ENCODE measurements around the gene RAPGEF6.
"Not testable (repeated sequence)": the region's sequence is repeated elsewhere in the genome, so short reads cannot be mapped to it uniquely, and the experiment has no call there.

The RAPGEF6 gene

DNA sequence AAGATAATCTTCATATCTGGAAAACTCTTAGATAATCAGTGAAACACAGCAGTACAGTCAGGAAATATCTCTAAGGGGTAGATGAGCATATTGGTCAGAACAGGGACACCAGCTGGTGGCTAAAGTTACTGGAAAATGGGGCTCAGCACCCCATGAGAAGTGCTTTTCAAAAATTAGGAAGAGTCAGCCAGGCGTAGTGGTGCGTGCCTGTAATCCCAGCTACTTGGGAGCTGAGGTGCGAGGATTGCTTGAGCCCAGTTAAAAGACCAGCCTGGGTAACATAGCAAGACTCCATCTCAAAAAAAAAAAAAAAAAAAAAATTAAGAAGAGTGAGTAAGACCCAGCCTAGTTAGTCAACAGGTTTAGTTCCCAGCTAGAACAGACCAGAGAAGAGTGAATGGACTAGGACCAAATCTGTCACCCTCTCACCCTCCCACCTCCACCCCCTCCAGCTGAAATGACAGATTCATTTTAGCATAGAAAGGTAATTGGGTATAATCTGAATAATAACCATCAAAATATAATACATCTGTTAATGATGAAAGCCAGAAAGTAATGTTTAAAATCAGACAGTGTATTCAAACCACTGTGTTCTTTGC lies 250.3 kb downstream of the RAPGEF6 start:
- DNase-seq (ENCODE audit: low read depth): no peak

GRCh38 chr5:131384173-131384572 lies 250.9 kb downstream of the RAPGEF6 start:
- no peak for DNase-seq (ENCODE audit: low read depth)

GRCh38 chr5:131382407-131383395 lies 252.3 kb downstream of the RAPGEF6 start:
- no peak for DNase-seq (ENCODE audit: low read depth)

GRCh38 chr5:131381777-131382176 lies 253.3 kb downstream of the RAPGEF6 start:
- DNase-seq (ENCODE audit: low read depth): no peak

- DNase-seq (ENCODE audit: low read depth): no peak
These were observed 254.0 kb downstream of the RAPGEF6 start for GRCh38 chr5:131381021-131381420.

- DNase-seq (ENCODE audit: low read depth): not testable (repeated sequence)
These were observed 254.8 kb downstream of the RAPGEF6 start for GRCh38 chr5:131380238-131380637.

DNA sequence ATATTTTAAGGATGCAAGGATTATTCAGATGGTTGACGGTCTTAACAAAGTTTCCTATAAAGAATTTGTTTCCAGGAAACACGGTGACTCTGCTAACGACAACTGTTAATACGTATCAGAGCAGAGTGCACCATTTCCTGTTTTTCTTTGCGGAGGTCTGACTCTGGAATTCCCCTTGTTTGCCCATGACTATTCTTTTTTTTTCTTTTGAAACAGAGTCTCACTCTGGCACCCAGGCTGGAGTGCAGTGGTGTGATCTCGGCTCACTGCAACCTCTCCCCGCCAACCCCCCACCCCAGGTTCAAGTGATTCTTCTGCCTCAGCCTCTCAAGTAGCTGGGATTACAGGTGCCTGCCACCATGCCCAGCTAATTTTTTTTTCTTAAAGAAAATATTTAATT lies 255.3 kb downstream of the RAPGEF6 start:
- peak; percentile 53 for DNase-seq (ENCODE audit: low read depth)

GRCh38 chr5:131378721-131379541 lies 256.1 kb downstream of the RAPGEF6 start:
- DNase-seq (ENCODE audit: low read depth): no peak

DNA sequence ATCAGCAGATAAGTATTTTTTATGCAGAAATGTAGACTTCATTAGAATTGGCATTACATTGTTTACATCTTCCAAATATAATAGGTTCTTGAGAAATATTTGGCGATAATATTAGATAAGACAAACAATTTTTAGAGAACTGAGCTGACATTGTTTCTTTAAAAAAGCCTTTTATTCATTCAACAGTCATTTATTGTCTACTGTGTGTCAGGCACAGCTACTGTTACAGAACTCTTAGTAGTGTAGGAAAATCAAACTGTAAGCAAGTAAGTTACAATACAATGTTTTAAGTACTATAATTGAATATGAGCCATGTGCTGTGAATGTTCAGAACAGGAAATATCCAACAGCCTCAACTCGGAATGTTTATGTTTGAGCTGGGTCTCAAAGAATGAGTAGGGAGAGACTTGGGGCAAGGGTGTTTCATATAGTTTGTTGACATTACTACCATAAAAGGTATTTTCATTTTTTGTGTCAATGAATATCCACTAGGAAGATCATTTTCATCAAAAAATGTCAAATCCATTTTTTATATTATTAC lies 257.2 kb downstream of the RAPGEF6 start:
- DNase-seq (ENCODE audit: low read depth): no peak

DNA sequence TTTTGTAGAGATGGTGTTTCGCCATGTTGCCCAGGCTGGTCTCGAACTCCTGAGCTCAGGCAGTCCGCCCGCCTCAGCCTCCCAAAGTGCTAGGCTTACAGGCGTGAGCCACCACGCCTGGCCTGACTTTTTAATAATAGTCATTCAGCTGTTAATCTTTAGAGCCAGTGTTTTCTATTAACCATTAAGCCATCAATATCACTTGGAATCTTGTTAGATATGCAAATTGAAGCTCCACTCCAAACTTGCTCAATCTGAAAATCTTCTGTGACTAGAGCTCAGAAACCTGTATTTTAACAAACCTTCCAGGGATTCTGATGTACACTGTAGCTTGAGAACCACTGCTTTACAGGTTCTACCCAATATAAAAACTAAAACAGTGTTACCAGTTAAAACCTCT lies 257.7 kb downstream of the RAPGEF6 start:
- DNase-seq (ENCODE audit: low read depth): no peak

DNA sequence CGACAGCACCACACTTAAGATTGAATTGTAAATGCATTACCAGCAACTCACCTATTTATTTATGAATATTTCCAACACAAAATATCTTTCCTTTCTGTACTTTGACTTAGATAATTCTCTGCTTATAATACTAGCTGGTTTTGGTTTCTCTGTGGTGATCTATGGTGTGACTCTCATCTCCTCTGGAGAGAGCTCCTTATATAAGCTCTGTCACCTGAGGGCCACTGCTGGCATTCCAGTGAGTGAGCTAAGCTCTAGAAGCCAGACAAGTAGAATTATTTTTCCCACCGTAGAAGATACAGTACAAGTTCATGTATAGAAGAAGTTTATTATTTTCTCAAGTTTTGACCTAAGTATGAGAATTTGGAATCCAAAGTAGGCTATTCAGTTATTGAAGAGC lies 259.7 kb downstream of the RAPGEF6 start:
- DNase-seq (ENCODE audit: low read depth): no peak

All from stimulated activated CD8-positive, alpha-beta memory T cell treated with anti-CD3 and anti-CD28 coated beads, Interleukin-12 subunit alpha, Interleukin-12 subunit beta, amount 100 ng/mL, for 4 hours (primary cell).